Lower leg skin (tissue), 3 donors: Measurements from ENCODE around the gene DGKE.

ENCODE experiments used
- POLR2A ChIP-seq, 2 donors: fragments of 450-650 bp; IDR thresholded peaks; one replicate each; pipeline ENCODE4 v1.6.1; 2016 to 2017; ENCODE audit warnings: antibody characterized with exemption in 2 of 2, mild to moderate bottlenecking in 1 of 2, moderate library complexity in 1 of 2
- TF ChIP-seq, protein P1 (sequence below), 3 donors: fragments of 450-650 bp; IDR thresholded peaks; one replicate each; pipeline ENCODE4 v1.5.1; 2016; ENCODE audit warnings: antibody characterized with exemption in 3 of 3, mild to moderate bottlenecking in 3 of 3, moderate library complexity in 2 of 3

DNA sequence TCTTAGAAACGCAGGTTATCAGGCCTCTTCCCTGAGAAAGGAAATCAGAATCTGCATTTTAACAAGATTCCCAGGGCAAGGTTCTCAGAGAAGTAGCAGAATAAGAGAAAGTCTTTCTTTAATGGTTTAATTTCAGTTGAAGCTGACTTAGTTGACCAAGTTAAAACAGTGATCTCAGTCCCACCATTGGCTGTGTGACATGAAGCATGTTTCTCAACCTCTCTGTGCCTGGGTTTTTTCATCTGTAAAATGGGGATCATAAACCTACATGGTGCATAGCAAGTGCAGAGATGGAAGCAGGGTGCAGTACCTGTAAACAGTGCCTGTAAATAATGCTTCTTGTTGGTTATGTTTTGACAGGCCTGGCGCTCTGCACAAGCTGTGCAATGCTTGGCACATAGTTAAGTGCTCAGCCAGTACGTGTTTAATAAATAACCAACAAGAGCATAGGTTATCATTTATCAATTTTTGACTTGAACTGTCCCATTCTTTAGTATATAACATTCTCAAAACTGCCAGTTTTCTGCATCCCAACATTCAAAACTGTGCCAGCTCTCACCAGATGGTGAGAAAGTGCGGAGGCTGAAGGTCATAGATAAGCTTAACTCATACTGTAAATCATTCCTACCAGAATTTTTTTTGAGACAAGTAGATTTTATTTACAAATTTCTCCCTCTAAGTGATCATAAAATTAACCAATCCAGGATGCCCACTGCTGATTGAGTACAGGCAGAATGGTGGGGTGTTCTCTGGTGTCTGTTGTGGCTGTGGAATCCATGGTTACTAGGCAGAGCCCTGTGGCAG is 7.1 kb upstream of the DGKE start:
- TF ChIP-seq, protein P1, sequence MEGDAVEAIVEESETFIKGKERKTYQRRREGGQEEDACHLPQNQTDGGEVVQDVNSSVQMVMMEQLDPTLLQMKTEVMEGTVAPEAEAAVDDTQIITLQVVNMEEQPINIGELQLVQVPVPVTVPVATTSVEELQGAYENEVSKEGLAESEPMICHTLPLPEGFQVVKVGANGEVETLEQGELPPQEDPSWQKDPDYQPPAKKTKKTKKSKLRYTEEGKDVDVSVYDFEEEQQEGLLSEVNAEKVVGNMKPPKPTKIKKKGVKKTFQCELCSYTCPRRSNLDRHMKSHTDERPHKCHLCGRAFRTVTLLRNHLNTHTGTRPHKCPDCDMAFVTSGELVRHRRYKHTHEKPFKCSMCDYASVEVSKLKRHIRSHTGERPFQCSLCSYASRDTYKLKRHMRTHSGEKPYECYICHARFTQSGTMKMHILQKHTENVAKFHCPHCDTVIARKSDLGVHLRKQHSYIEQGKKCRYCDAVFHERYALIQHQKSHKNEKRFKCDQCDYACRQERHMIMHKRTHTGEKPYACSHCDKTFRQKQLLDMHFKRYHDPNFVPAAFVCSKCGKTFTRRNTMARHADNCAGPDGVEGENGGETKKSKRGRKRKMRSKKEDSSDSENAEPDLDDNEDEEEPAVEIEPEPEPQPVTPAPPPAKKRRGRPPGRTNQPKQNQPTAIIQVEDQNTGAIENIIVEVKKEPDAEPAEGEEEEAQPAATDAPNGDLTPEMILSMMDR (IDR thresholded peaks at IDR 0.05), result no peak
- no peak for TF ChIP-seq POLR2A (IDR thresholded peaks at IDR 0.05)
